ENCODE results near the gene SLC35F4.

DNA sequence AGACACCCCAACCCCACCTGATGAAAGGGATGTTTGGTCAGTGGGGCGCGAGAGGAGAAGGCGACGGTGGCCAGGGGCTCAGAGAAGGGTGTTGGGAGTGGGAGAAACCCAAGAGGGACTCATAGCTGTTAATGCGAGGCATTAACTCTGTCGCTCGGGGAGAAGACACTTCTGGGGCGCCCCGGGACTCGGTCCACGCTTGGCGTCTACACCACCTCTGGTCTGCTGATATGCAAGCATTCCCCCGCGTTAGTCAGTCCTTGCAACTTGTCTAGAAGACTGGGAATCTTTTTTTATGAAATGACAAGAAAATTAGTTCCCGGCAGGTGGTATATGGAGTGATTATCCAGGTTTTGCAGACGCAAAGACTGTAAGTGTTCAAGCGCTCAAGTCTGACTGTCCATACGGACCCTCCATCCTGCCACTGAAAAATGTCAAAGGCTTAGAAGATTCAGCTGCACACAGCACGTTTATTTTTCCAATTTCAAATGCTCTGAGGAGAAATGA is 360 bp upstream of the SLC35F4 start:
- TF ChIP-seq, protein P1, sequence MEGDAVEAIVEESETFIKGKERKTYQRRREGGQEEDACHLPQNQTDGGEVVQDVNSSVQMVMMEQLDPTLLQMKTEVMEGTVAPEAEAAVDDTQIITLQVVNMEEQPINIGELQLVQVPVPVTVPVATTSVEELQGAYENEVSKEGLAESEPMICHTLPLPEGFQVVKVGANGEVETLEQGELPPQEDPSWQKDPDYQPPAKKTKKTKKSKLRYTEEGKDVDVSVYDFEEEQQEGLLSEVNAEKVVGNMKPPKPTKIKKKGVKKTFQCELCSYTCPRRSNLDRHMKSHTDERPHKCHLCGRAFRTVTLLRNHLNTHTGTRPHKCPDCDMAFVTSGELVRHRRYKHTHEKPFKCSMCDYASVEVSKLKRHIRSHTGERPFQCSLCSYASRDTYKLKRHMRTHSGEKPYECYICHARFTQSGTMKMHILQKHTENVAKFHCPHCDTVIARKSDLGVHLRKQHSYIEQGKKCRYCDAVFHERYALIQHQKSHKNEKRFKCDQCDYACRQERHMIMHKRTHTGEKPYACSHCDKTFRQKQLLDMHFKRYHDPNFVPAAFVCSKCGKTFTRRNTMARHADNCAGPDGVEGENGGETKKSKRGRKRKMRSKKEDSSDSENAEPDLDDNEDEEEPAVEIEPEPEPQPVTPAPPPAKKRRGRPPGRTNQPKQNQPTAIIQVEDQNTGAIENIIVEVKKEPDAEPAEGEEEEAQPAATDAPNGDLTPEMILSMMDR (conservative IDR thresholded peaks at IDR 0.05), result no peak
- TF ChIP-seq ZFX (IDR thresholded peaks at IDR 0.05), result no peak

All from C4-2B (cell line).